NOMO-1 treated with dmso at 0.1 percent for 144 hours (cell line): ENCODE data around the gene ZCCHC14.
"Not testable (repeated sequence)": the region's sequence is repeated elsewhere in the genome, so short reads cannot be mapped to it uniquely, and the experiment has no call there.

ENCODE experiments used
- DNase-seq: peaks from one replicate; lab custom pipeline; 2025; ENCODE audit not compliant: unreplicated experiment; lab: John Stamatoyannopoulos, UW

The ZCCHC14 gene

GRCh38 chr16:87366930-87367329, 125.9 kb downstream of the ZCCHC14 start:
- DNase-seq = no peak

- no peak for DNase-seq
Measured at GRCh38 chr16:87366288-87366687, 126.5 kb downstream of the ZCCHC14 start.

DNA sequence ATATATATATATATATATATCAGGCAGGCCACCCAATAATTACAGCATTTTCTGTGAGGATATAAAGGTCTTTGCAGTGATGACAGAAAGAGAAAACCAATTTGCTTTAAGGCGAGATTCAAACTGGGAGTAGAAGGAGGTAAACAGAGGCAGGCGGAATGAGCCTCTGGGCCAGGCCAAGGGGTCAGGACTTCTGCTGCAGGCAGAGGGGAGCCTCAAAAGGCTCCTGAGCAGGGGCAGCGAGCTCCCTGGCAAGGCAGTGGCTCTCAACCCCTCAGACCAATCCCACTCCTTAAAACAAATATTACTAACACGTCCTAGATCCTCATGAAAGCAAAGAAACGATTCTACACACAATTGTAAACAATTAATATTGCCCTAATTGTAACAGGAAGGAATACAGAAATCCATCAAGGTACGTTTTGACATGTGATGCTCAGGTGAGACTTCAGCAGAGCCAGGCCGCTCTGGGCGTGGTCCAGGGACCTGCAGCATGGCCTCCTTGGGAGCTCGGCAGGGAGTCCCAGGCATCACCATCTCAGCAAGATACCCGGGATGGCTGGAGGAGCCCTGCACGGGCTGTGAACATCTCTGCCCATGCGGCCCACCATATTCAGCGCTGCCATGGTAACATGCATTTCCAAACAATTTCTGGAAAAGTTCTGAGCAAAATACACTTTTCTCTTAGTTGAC, 127.7 kb downstream of the ZCCHC14 start:
- DNase-seq = no peak

- no peak for DNase-seq
Measured at GRCh38 chr16:87363771-87364455, 128.9 kb downstream of the ZCCHC14 start.

DNA sequence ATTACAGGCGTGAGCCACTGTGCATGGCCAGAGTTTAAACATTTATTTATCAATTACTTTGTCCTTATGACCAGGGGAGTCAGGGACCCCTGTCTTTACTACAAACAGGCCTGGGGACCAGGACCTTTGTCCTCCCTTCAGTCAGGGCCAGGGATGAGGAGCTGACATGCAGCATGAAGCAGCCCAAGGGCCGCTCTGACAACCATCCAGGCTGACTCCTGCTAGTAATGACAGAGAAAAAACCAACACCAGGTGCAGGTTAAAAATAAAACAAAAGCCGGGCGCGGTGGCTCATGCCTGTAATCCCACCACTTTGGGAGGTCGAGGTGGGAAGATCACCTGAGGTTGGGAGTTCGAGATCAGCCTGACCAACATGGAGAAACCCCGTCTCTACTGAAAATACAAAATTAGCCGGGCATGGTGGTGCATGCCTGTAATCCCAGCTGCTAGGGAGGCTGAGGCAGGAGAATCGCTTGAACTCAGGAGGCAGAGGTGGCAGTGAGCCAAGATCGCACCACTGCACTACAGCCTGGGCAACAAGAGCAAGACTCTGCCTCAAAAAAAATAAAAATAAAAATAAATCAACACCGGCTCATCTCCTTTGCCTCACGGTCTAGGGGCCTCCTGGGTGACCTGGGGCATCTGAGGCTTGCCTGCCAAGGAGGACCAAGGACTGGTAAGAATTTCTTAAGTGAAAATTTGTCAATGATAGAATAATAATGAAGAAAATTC, 129.8 kb downstream of the ZCCHC14 start:
- DNase-seq = not testable (repeated sequence)

DNA sequence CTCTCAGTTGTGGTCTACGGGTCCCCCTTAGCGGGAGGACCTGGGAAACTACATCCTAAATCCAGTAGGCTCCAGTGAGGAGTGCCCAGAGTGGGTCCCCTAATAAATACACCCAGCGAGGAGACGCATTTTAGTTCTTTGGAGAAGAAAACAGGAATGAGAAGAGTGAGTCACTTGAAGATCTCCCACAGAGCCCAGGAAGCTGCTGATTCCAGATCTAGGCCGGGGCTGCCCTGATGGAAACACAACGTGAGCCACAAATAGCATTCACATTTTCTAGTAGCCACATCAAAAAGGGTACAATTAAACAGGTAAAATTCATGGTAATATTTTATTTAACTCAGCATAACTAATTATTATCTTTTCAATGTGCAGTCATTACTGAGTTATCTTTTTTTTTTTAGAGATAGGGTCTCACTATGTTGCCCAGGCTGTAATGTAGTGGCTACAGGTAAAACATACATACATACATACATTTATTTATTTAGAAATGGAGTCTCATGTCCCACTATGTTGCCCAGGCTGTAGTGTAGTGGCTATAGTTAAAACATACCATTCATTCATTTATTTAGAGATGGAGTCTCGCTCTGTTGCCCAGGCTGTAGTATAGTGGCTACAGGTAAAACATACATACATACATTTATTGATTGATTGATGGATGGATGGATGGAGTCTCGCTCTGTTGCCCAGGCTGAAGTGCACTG, 130.8 kb downstream of the ZCCHC14 start:
- DNase-seq = no peak

GRCh38 chr16:87360862-87361610, 131.8 kb downstream of the ZCCHC14 start:
- no peak for DNase-seq

DNA sequence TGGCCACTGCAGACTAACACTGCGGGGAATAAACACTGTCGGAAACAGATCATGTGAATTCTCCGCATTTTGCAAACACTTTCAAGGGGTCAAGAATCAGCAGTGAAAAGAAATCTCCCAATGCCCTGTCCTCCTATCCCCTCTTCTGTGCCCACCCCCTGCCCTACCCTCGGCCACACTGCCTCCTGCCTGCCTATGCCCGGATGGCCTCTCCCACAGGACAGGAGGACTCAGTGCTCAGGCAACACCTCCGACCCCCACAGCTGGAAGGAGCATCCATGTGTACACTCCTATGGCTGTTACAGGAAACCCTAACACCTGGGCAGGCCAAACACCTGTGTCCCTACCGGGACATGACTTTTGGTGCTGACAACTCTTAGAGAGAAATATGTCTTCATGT, 133.7 kb downstream of the ZCCHC14 start:
- DNase-seq = no peak

- no peak for DNase-seq
Measured at GRCh38 chr16:87358696-87359095, 134.1 kb downstream of the ZCCHC14 start.

DNA sequence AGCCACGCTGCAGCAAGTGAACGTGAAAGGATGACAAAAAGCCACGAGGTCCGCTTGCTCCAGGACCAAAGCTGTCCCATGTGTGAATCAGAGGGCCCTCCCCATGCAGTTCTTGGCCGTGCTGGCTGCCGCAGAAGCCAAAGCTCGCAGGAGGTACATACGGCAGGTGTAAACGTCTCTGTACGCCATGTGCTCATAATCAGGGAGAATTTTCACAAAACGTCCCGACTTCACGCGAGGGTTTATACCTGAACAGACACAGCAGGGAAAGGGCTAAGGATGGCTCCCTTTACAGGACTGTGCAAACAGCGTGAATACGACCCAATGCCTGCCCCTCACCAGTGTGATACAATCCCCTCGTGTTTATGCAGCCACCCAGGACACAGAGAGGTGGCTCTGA, 134.6 kb downstream of the ZCCHC14 start:
- no peak for DNase-seq

GRCh38 chr16:87356491-87356853, 136.4 kb downstream of the ZCCHC14 start:
- DNase-seq = no peak
